ENCODE measurements around the gene ACTBL2.
"Not testable (repeated sequence)": the region's sequence is repeated elsewhere in the genome, so short reads cannot be mapped to it uniquely, and the experiment has no call there.

ACTBL2 gene

DNA sequence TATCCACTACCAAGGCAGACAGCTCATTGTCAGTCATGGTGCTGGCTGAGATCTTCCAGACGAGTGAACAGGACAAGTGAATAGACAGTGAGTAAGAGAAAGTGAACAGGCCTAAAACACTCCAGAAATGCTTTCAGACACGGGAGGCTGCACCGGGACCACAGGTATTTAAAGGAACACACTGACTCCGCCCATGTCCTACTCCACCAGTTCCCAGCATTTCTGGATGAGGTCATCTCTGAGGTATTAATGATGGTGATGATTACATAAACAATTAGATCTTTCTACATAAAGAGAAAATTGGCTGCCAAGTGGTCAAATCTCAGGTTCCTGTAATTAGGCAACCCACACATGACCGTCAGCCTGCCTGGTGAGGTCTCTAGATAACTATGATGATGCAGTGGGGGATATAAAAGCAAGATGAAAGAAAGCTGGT lies at the start of gene ACTBL2:
TSS of gene ACTBL2 (minus strand) at position 141 of the 436 bp plus-strand sequence. CDS start at position 37, 104 bp downstream.
- Mint-ChIP-seq H3K27ac (no peak within 1 kb of the TSS), H3K4me3 (no peak within 1 kb of the TSS)
- no peak for ATAC-seq

DNA sequence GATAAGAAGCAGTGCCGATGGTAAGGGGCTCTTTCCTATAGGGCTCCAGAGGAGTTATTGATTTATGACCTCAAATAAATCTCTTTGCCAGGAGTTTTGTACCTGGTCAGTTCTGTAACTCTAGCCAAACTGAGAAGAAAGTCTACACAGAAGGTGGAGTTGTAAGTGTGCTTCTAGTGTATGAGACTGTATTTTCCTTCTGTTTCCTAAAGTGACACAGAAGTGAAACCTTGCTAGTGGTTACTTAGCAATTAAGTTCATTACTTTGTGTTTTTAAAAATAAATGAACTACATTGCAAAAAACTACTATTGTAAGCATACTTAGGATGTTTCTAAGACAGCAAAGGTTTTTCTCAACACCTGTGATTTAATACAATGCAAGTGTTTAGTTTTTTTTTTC lies 48.7 kb upstream of the ACTBL2 start:
- no peak overlapping the region for H3K4me3 Mint-ChIP-seq
- peaks cover 9% of the 10 kb centered on the region for H3K27me3 Mint-ChIP-seq
- no peak overlapping the region for H3K27ac Mint-ChIP-seq
- no peaks in the 10 kb centered on the region for H3K9me3 Mint-ChIP-seq
- no peaks in the 10 kb centered on the region for H3K36me3 Mint-ChIP-seq
- no peak for ATAC-seq
- no peaks in the 10 kb centered on the region for H3K4me1 Mint-ChIP-seq

More for the DNA sequence above, at the start of gene ACTBL2:
- Mint-ChIP-seq H3K36me3 (no peaks in the 10 kb centered on the region), H3K9me3 (no peaks in the 10 kb centered on the region), H3K4me1 (no peaks in the 10 kb centered on the region), H3K27me3 (peaks cover 11% of the 10 kb centered on the region)

DNA sequence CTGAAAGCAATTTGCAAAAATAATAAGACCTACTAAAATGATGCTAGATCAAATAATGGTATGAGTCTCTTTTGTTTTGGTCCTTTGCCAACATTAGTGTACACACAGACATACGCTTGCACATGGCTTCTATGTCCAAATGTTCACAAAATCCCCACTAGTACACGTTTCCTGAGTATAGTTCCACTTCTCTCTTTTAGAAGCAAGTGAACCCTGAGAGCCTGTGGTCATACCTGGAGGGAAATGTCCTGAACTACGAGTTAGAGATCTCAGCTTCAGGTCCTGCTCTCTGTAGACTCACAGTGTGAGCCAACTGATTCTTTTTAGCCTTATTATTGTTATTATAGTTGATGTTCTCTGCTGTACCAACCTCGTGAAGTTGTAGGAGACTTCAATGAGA lies 47.3 kb upstream of the ACTBL2 start:
- H3K27me3 Mint-ChIP-seq, result peaks cover 9% of the 10 kb centered on the region
- H3K9me3 Mint-ChIP-seq, result no peaks in the 10 kb centered on the region
- peak; percentile 69 for ATAC-seq
- H3K36me3 Mint-ChIP-seq, result no peaks in the 10 kb centered on the region
- H3K4me1 Mint-ChIP-seq, result no peaks in the 10 kb centered on the region
- H3K27ac Mint-ChIP-seq, result no peak overlapping the region
- H3K4me3 Mint-ChIP-seq, result no peak overlapping the region

DNA sequence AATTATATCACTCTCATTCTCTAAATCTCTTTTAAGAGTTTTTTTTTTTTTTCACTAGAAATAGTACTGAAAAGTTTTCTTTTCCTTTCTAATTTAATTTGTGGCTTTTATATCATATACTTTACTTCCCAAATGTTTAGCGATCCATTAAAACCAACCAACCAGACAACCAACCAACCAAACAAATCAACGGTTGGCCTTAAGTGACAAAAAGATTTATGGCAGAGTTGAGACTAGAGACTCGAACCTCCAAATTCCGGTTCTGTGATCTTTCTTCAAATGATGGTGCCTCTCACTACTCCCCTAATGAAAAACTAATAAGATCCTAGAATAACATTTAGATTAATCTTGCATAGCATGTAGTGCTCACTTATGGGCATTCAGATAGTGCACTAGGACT lies 45.3 kb upstream of the ACTBL2 start:
- Mint-ChIP-seq H3K4me1 (no peaks in the 10 kb centered on the region), H3K27me3 (peaks cover 9% of the 10 kb centered on the region), H3K9me3 (no peaks in the 10 kb centered on the region), H3K27ac (no peak overlapping the region), H3K4me3 (no peak overlapping the region), H3K36me3 (no peaks in the 10 kb centered on the region)
- ATAC-seq, result no peak

DNA sequence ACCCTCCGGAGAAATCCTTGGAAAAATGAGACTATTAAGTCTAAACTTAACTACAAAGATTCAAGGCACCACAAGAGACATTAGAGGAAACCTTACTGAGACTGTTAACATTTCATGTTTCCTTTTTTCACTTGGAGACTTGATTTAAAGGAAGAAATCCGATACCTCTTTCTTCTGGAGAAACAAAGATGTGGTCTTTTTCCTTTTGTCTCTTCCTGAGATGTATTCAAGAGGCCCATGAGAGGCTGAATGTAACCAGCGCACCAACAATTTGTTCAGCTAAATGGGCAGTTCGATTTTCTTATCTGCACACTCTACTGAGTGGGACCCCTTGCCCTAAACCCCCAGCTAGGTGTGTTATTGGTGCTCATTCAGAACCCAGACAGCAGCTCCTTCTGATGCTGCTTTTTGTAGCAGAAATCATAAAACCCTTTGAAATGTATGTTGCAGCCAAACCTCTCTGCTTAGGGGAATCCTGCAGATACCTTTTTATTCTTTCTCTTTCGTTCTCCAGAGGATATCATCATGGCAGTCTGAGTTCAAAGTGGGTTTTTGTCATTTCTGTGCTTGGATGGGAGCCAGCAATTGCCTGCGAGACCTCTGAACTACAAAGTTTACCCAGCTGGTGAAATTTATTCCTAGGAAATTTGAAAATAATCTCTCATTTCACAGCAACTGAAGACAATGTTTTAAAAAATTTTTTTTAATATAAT lies 41.9 kb upstream of the ACTBL2 start:
- no peak for ATAC-seq
- Mint-ChIP-seq H3K27ac (no peak overlapping the region), H3K4me1 (no peaks in the 10 kb centered on the region), H3K4me3 (no peak overlapping the region), H3K9me3 (peaks cover 3% of the 10 kb centered on the region), H3K36me3 (no peaks in the 10 kb centered on the region), H3K27me3 (peaks cover 9% of the 10 kb centered on the region)

DNA sequence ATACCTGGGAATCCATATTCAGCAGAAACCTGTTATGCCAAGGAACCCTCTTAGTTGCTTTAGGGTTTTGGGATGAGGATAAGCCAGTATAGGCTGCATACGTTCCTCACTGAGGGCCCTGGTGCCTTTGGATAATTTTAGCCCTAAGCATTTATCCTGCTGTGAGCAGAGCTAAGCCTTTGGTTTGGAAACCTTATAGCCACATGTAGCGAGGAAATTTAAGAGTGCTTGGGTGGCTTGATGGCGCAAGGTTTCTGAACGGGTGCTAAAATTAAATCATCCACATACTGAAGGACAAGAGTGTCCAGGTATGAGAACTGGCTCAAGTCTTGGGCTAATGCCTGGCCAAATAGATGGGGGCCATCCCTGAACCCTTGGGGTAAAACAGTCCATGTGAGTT lies 39.9 kb upstream of the ACTBL2 start:
- H3K4me1 Mint-ChIP-seq, result not testable (repeated sequence)

DNA sequence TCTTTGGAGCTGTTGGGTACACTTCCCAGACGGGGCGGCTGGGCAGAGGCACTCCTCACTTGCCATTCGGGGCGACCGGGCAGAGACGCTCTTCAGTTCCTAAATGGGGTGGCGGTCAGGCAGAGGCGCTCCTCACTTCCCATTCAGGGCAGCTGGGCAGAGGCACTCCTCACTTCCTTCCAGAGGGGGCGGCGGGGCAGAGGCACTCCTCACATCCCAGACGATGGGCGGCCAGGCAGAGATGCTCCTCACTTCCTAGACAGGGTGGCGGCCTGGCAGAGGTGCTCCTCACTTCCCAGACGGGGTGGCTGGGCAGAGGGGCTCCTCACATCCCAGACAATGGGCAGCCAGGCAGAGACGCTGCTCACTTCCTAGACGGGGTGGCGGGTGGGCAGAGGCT lies 35.8 kb upstream of the ACTBL2 start:
- ATAC-seq, H3K4me3 Mint-ChIP-seq, H3K27ac Mint-ChIP-seq, H3K9me3 Mint-ChIP-seq, H3K4me1 Mint-ChIP-seq, H3K27me3 Mint-ChIP-seq, H3K36me3 Mint-ChIP-seq: not testable (repeated sequence)

More for the DNA sequence above, 39.9 kb upstream of the ACTBL2 start:
- not testable (repeated sequence) for H3K27me3 Mint-ChIP-seq, H3K4me3 Mint-ChIP-seq, H3K9me3 Mint-ChIP-seq, H3K27ac Mint-ChIP-seq, H3K36me3 Mint-ChIP-seq, ATAC-seq

DNA sequence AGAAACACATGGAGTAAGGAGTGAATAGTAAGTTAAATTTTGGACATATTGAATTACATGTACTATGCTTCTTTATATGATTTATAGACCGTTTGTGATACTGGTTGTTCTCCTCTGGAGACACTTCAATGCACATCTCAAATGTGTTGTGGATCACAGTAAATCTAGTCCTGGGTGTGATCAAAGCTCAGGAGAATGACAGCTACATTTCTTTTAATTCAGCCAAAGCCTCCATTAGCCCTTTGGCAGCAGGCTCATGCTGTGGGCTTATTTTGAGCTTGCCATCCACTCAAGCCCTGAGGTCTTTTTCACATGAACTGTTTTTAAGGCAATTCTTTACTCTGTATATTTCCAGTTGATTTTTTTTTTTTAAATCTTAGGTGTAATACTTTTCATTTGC lies 34.6 kb upstream of the ACTBL2 start:
- Mint-ChIP-seq H3K27ac (no peak overlapping the region), H3K36me3 (no peaks in the 10 kb centered on the region), H3K27me3 (no peaks in the 10 kb centered on the region), H3K4me1 (no peaks in the 10 kb centered on the region), H3K9me3 (peaks cover 3% of the 10 kb centered on the region), H3K4me3 (no peak overlapping the region)
- no peak for ATAC-seq

DNA sequence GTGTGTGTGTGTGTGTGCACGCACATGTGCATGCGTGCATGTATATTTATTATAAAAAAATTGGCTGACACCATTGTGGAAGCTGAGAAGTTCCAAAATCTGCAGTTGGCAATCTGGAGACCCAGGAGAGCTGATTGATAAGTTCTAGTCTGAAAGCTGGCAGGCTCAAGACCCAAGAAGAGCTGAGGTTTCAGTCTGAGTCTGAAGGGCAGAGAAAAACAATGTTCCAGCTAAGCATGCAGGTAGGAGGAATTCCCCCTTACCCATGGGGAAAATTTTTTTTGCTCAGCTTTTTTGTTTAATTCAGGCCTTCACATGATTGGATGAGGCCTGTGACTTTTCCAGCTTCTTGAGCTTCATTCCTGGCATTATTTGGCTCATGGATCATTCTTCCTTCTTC lies 31.2 kb upstream of the ACTBL2 start:
- H3K27me3 Mint-ChIP-seq, result peaks cover 19% of the 10 kb centered on the region
- no peak overlapping the region for H3K4me3 Mint-ChIP-seq
- no peaks in the 10 kb centered on the region for H3K9me3 Mint-ChIP-seq
- H3K27ac Mint-ChIP-seq, result no peak overlapping the region
- no peaks in the 10 kb centered on the region for H3K4me1 Mint-ChIP-seq
- no peak for ATAC-seq
- no peaks in the 10 kb centered on the region for H3K36me3 Mint-ChIP-seq

DNA sequence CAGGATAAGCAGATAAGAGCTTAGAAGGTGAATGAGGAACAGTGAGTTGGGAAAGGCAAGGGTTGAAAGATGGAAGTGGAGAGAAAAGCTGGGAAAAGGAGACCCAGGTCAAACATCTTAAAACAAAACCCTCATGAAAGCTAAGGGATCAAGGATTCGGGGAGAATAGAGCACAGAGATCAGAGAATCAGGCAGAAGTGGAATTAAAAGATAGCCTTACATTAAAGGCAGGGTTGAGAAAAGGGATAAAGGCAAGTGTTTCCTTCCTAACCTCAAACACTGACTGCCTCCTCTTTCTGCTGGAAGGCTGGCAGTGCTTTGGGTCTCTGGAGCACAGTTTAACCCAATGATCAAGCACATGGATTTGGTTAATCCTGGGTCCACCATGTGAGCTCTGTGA lies 28.7 kb upstream of the ACTBL2 start:
- H3K9me3 Mint-ChIP-seq, result no peaks in the 10 kb centered on the region
- no peak overlapping the region for H3K27ac Mint-ChIP-seq
- H3K36me3 Mint-ChIP-seq, result no peaks in the 10 kb centered on the region
- no peak for ATAC-seq
- no peak overlapping the region for H3K4me3 Mint-ChIP-seq
- peaks cover 19% of the 10 kb centered on the region for H3K27me3 Mint-ChIP-seq
- H3K4me1 Mint-ChIP-seq, result no peaks in the 10 kb centered on the region

DNA sequence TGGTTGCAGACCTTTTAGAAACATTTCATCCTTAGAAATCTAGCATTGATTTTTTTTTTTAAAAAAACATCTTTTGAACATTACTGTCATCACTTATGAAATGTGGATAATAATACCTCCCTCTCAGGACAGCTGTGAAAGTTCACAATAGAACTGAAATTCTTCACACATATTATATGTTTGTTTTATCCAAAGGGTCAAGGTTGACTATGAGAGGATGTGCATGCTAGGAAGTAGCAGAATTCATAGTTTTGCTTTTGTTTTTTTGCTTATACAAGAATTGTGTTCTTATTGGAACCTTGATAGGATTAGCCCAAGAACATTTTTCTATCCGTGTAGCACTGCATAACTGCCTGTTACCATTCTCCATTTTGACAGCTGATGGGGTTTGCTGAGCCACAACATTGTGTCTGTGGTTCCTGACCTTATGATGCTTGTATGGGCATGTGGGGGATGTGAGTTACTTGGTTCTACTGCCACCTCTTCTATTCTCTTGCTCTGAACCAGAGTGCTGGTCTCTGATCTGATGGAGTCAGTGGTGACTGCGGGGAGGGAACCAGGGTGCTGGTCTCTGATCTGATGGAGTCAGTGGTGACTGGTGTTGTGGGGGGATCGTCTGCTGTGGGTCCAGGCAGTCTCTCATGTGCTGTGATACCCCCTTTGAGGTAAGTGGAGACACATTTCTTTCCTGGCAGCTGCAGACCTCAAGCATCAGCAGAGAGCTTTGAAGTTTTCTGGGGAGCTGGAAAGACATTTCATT lies 27.1 kb upstream of the ACTBL2 start:
- peaks cover 19% of the 10 kb centered on the region for H3K27me3 Mint-ChIP-seq
- no peak overlapping the region for H3K4me3 Mint-ChIP-seq
- no peaks in the 10 kb centered on the region for H3K9me3 Mint-ChIP-seq
- H3K36me3 Mint-ChIP-seq, result no peaks in the 10 kb centered on the region
- H3K27ac Mint-ChIP-seq, result no peak overlapping the region
- H3K4me1 Mint-ChIP-seq, result no peaks in the 10 kb centered on the region
- ATAC-seq, result no peak

DNA sequence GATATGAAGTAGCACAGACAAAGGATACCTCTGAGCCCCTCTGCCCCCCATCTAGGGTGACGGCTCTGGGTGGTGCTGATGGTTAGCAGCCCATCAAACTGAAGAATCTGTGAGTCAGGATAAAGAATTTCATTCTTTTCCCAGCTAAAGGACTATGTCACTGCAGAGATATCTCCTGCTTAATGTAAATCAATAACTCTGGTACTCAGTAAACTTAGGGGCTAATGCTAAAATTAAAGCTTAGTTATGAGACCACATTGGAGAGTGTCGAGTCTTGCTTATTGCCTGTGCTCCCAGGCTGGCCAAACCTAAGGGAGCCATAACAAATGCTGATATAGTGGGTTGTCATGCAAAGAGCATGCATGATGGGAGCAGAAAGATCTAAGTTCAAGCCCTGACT lies 25.6 kb upstream of the ACTBL2 start:
- Mint-ChIP-seq H3K4me3 (no peak overlapping the region), H3K9me3 (no peaks in the 10 kb centered on the region)

DNA sequence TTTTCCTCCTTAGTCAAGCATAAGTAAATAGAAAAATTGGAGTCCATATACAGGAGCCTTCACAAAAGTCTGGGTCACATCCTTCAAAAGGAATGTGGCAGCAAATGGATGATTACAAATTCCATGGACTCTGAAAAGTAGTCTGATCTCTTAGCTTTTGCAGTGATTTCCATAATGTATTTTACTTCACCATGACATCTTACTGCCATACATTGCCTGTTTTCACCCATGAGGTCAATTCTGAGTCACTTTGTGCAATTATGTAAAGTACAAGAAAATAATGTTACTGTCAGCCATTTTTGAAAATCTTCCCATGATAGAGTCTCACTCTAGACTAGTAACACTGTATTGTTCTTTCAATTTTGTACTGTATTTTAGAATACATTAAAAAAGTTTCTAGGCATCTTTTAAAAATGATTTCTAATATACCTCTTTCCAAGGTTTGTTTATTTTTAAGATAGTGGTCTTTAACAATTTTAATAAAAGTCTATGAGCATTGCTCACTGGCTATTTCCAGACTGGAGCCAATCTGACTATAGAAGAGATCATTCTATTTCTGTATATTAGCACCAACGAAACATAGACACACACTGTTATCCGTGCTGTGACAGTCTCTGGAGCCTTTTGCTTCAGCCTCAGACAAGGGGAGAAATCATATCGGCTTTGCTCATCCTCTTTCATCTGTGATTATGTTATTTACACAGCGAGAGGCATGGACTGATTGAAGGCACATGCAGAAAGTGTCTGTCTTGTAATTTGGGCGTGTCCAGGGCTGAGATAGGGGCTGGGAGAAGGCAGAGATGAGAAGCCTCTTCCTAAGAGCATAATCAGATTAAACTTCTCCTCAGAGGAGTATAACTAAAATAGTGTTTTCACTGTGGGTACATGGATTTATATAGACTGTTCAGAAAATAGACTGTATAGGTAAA lies 22.9 kb upstream of the ACTBL2 start:
- Mint-ChIP-seq H3K36me3 (no peaks in the 10 kb centered on the region), H3K27ac (no peak overlapping the region), H3K9me3 (no peaks in the 10 kb centered on the region), H3K27me3 (peaks cover 8% of the 10 kb centered on the region), H3K4me1 (no peaks in the 10 kb centered on the region), H3K4me3 (no peak overlapping the region)
- ATAC-seq, result no peak

More for the DNA sequence above, 25.6 kb upstream of the ACTBL2 start:
- H3K27ac Mint-ChIP-seq, result no peak overlapping the region
- peaks cover 19% of the 10 kb centered on the region for H3K27me3 Mint-ChIP-seq
- no peaks in the 10 kb centered on the region for H3K36me3 Mint-ChIP-seq
- no peaks in the 10 kb centered on the region for H3K4me1 Mint-ChIP-seq
- ATAC-seq, result no peak

DNA sequence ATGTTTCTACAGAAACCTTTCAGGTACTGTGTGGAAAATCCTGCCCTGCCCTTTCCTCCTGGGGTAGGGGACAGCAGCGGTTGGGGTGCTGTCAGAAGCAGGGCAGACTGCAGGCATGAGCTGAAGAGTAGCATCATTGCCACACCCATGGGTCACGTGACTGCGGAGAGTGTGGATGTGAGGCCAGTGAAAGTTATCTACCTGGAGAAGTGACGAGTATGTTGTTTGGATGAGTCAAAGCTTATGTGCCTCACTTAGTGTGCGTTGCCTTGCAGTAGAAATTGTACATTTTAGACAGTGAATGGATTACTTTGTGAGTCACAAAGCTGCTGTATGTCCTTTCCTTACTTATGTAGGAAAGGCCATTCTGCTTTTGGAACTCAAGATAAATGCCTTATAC lies 21.7 kb upstream of the ACTBL2 start:
- Mint-ChIP-seq H3K36me3 (no peaks in the 10 kb centered on the region), H3K27me3 (no peaks in the 10 kb centered on the region), H3K4me1 (peaks cover under 1% of the 10 kb centered on the region), H3K27ac (no peak overlapping the region), H3K4me3 (no peak overlapping the region), H3K9me3 (no peaks in the 10 kb centered on the region)
- ATAC-seq, result no peak

DNA sequence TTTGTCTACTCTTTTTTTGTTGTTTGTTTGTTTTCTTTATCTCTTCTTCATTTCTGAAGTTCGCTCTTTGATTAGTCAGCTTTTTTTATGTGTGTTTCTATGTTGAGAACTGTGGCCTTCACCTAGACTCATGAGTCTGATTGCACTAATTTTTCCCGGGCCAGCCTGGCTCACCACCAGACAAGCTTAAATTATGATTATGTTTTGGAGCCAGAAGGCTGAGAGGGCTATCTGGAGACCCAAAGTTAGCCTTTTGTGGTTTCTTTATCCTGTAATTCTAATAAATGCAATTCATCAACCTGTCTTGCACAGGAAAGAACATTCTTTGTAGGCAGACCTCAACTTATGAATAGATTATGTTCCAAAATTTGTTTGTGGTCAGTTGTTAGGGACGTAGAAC lies 20.8 kb upstream of the ACTBL2 start:
- Mint-ChIP-seq H3K36me3 (no peaks in the 10 kb centered on the region), H3K27ac (no peak overlapping the region), H3K27me3 (no peaks in the 10 kb centered on the region)

More for the DNA sequence above, 20.8 kb upstream of the ACTBL2 start:
- Mint-ChIP-seq H3K4me3 (no peak overlapping the region), H3K4me1 (peaks cover 4% of the 10 kb centered on the region), H3K9me3 (no peaks in the 10 kb centered on the region)
- ATAC-seq, result no peak
